Naive thymus-derived CD8-positive, alpha-beta T cell (primary cell): ENCODE results near the gene EIF2AK3. TPM values are rescaled to one million over a fixed set of nuclear protein-coding genes. Genes with fewer than 3 reads are reported as not detected.

Source experiments
- polyA plus RNA-seq, 3 donors: library from polyadenylated mRNA; unstranded; fragments of 300-500 nt; fragmentation: Illumina TruSeq; gene quantifications; one replicate each; pipeline ENCODE4 v1.2.3, GENCODE V29; 2021
- total RNA-seq, 8 experiments: library from RNA in 2 of 8; stranded (reverse) in 2 of 8; gene quantifications; one replicate each; pipeline ENCODE4 v1.2.3 and lab custom pipeline; 2021 to 2026

EIF2AK3 gene
- total and polyA plus RNA-seq, 5 experiments from 2014 or later = 3.1 to 29.8 (median 8.9) TPM

Other genes with a start within 250 kb of the EIF2AK3 start
- not detected for gene FOXI3, start 174.8 kb downstream of the EIF2AK3 start, total RNA-seq
- not detected for gene FOXI3, start 174.8 kb downstream of the EIF2AK3 start, polyA plus RNA-seq
- 10 to 100 TPM; 31.6 to 31.8 TPM for gene RPIA, start 64.2 kb upstream of the EIF2AK3 start, total RNA-seq
- gene RPIA, start 64.2 kb upstream of the EIF2AK3 start, polyA plus RNA-seq = 10 to 100 TPM; 59.7 to 72.8 (median 64.9) TPM